GM21360 (cell line): ENCODE results near the gene SULT1A2.
A peak's percentile ranks its signal among the peaks of the same experiment; 100 is the strongest.
"Not testable (repeated sequence)": the region's sequence is repeated elsewhere in the genome, so short reads cannot be mapped to it uniquely, and the experiment has no call there.

Experiments used
- ATAC-seq: cut with Tn5 transposase; IDR thresholded peaks from one replicate; pipeline ENCODE4 v1.9.1; 2021; ENCODE audit warnings: mild to moderate bottlenecking, moderate library complexity; ENCODE audit not compliant: unreplicated experiment

The SULT1A2 gene

DNA sequence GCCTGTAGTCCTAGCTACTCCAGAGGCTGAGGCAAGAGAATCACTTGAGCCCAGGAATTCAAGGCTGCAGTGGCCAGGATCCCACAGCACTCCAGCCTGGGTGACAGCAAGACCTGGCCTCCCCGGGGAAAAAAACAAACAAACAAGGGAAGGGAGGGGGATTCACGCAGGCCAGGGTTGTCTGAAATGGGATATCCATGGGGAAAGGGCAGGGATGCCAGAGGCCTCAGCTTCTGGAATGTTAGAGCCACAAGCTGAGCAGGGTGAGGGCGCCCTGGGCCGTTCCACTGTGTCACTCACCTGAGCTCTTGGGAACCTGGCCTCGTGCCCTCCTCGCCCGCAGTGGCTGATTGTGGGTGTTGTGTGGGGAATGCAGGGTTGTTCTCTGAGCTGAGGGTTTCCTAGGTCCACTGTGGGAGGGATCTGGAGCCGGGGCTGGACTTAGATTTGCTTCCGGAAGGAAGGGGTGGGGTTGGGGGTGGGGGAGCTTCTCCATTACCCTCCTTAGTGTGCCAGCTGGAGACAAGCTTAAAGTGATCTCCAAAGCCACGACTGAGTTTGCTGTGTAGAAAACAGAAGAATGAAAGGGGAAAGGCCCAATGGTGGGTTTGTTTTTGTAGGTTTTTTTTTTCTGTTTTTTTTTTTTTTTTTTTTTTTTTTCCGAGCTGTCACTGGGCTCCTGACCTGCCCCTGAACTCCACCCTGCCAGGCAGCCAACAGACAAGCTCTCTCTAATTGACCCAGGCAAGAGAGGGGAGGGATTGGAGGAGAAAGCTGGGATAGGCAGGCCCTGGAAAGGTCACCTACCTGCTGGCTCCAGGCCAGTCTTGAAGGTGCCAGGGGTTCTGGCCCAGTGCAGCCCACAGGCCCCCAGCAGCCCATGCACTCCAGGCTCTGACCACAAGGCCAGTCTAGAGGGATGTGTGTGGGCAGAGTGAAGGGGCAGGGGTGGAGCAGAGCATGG, 13.1 kb upstream of the SULT1A2 start, which contains the start of gene SULT1A1:
SULT1A1 (minus strand) TSS at position 414 of the 964 bp plus-strand sequence. CDS start 1,189 bp downstream, outside the sequence.
- ATAC-seq, result no peak

DNA sequence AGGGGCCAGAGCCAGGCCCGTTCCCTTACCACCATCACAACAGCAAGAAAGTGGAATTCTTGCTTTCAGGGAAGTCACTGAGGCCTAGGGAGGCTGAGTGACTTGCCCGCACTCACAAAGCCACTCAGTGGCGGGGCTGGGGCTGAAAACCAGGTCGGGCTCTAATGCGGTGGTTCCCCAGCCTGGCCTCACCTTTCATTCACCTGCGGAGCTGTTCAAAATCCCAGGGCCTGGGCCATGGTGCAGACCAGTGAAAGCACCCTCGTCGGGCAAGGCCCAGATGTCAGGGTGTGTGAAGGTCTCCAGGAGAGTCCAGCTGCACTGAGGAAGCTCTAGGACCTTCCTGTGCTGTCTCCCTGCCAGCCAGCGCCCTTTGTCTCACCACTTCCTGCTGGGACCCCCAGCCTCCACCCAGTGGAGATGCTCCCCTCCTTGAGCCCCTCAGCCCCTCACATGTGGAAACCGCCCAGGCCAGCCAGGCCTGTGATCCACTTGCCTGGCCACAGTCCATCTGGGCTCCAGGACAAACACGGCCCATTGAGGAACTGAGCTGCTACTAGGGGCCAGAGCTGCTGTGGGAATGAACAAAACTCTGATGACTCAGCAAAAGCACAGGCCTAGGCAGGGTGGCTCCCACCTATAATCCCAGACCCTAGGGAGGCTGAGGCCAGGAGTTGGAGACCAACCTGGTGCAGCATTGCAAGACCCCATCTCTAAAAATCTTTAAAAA, 12.2 kb upstream of the SULT1A2 start:
- ATAC-seq, result not testable (repeated sequence)

DNA sequence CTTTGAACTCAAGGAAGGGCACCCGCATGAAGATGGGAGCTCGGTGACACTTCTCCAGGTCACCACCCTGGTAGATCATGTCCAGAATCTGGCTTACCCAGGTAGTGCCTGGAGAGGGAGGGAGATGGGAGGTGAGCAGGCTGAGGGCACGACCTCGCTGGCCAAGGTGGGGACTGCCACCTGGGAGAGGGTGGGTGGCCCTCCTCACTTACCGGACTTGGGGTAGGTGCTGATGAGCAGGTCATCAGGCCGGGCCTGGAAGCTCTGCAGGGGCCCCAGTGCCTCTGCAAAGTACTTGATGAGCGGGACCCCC, 11.6 kb upstream of the SULT1A2 start:
- ATAC-seq, result not testable (repeated sequence)

DNA sequence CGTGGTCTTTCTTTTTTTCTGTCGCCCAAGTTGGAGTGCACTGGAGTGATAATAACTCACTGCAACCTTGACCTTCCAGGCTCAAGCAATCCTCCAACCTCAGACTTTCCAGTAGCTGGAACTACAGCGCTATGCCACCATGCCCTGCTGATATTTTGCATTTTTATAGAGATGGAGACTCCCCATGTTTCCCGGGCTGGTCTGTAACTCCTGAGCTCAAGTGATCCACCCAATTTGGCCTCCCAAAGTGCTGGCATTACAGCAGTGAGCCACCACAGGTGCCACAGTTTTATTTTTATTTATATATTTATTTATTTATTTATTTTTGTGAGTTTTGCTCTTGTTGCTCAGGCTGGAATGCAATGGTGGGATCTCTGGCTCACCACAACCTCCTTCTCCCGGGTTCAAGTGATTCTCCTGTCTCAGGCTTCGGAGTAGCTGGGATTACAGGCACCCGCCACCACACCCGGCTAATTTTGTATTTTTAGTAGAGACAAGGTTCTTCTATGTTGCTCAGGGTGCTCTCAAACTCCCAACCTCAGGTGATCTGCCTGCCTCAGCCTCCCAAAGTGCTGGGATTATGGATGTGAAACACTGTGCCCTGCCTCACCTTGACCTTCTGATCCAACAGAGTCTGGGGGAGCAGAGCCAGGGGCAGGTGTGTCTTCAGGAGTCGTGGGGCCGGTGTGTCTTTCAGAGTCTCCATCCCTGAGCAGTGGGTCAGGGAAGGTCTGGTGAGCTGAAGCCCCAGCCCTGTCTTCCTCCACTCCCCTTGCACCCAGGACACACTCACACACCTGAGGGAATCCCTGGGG, 11.0 kb upstream of the SULT1A2 start:
- not testable (repeated sequence) for ATAC-seq

DNA sequence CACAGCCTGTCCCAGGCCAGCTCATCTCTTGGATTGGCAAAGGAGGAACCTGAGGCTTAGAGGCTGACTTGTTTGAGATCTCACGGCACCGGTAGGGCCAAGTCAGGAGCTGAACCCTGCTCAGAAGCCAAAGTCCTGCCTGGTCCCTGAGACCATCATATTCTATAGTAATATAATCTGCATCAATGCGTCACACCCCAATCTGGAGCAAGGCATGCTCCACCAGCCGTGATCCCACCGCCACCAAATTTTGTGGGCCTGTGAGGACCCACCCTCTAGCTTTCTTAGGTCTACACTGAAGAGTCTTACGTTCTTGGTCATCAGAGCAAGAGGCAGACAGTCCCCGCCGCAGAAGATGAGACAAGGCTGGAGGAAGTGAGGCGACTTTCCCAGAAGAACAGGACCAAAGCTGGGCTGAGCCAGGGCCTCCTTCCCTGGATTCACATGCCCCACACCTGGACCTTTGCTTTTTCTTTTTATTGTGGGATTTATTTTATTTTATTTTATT, 10.3 kb upstream of the SULT1A2 start:
- ATAC-seq, result no peak

DNA sequence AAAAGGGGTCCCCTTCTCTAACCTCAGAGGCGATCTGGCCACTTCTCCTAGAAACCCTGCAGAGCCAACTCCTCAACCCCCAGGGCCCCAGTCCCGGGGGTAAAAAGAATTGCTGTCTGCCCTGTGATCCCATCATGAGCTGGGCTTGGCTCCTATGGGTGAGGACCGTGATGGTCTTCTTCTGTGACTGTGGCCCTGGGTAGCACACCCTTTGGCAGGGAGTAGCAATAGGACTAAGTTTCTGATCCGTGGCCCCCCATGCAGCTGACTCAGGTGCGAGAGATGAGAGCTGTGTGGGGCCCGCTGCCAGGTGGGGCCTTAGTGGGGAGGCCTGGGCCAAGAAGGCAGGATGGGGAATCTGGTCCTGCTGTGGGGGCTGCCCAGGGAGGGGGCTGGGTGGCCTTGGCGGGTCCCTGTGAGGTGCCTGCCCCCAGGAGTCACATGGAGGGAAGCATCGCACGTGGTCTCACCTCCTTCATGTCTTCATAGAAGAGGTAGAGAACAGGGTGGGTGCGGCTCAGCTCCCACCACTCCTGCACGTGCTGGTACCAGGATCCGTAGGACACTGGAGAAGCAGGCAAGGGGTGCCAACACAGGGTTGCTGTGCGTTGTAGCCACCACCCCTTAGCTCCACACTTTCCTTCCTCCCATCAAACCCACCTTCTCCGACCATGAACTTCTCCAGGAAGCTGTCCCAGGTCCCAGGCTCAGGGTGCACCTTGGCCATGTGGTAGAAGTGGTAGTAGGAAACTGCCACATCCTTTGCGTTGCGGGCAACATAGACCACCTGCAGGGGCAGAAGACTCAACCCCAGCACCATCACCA, 9.7 kb upstream of the SULT1A2 start:
- no peak for ATAC-seq

DNA sequence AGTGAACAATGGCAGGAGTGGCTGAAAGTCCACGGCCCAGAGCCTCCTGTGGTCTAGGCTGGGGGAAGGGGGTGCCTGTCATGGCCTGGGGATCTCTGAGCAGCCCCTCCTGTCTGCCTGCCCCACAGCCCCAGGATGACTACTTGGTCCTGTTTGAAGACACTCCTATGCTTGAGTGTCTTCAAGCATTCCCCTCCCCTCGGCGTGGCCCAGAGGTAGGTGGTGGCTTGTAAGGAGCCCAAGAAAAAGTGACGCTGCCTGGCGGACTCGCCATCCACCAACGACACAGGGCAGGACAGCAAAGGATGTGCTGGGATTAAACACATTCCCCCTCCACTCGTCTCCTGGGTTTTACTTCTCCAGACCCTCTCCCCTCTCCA, 7.3 kb upstream of the SULT1A2 start:
- ATAC-seq, result no peak

DNA sequence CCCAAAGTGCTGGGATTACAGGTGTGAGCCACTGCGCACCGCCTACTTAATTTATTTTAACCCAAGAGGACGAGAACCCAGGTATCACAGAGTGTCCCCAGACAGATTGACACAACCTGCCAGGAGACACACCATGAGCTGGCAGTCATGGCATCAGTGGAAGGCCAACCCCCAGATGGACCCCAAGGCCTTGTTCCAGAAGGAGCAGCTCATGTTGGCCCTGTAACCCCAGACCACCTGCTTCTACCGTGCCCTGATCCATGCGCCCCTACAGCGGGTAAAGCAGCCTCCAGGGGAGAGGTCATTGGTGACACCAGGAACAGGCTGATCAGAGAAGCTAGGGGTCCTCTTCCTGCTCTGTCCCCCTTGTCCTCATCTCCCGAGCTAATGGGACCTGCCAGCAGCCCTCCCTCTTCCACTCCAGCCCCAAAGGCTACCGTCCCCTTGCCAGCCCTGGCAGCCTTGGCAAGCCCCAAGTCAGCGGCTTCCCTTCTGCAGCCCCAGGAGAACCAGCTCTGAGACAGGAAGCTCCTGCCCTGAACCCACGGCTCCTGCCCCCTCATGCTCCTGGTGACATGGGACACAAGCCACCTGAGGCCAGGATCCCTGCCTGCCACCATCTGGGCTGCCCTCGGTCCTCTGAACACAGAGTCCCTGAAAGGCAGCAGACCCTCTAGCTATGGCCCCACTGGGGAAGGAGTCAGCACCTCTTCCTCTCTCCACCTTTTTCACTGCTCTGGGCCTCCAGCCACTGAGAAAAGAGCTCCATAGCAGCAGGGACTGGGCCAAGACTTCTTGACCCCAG, 6.7 kb upstream of the SULT1A2 start:
- no peak for ATAC-seq

DNA sequence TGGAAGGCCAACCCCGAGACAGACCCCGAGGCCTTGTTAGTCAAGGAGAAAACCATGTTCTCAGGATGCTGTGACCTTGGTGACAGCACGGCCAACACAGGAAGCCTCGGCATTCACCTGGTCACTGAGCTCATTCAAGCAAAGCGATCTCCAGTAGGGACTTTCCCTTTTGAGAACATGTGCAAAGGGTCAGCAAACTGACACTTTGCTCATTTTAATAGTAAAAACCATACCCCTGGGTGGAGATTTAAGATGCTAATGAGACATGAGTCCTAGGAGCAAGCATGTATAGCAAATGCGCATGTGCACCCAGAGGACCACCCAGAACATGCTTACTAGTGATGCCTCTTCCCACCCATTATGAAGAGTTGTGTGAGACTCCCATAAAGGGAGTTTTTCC, 5.7 kb upstream of the SULT1A2 start:
- no peak for ATAC-seq

DNA sequence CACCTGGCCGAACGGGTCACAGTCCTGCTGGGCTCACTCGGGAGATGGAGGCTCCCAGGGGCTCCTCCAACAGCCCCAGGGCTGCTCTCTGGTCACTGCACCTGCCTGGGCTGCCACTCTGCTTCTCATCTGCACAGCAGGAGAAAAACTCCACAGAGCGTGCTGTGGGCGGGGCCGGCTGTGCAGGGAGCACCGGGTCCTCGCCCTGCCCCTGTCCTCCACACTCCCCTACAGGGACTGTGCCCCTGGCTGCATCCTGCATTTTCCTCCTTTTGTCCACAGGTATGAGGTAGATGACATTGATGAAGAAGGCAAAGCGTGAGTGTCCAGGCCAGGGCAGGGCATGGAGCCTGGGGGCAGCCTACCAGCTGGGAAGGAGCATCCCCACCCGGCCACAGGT, 5.2 kb upstream of the SULT1A2 start:
- ATAC-seq, result not testable (repeated sequence)

DNA sequence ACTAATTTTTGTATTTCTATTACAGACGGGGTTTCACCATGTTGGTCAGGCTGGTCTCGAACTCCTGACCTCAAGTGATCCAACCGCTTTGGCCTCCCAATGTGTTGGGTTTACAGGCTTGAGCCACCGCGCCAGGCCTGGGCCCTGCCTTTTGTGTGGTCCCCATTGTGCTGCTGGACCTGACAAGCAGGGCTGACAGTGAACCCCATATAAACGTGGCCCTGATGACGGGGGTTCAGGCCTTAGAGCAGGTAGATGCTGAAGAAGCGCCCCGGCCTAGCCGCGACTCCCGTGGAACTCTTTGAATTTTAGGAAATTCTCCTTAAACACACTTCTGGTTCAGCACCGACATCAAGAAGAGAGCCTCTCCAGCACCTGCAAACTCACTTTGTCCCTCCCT, 4.7 kb upstream of the SULT1A2 start:
- not testable (repeated sequence) for ATAC-seq

DNA sequence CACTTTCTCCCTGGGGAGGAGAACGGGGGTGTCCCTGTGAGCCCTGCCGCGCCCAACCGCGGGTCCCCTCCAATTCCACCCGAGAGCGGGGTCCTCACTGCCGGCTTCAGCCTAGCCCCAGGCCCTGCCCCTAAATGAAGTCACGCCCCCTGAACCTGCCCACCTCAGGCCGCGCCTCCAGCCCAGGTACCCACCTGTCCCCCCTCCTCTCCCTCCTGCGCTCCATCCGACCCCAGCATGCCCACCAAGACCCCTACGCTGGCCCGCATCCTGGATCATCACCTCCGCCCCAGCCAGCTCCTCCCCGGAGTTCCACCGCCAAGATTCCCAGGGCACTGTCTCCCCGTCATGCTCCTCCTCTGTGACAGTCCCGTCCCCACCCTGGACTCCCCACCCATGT, 4.1 kb upstream of the SULT1A2 start:
- ATAC-seq, result not testable (repeated sequence)

DNA sequence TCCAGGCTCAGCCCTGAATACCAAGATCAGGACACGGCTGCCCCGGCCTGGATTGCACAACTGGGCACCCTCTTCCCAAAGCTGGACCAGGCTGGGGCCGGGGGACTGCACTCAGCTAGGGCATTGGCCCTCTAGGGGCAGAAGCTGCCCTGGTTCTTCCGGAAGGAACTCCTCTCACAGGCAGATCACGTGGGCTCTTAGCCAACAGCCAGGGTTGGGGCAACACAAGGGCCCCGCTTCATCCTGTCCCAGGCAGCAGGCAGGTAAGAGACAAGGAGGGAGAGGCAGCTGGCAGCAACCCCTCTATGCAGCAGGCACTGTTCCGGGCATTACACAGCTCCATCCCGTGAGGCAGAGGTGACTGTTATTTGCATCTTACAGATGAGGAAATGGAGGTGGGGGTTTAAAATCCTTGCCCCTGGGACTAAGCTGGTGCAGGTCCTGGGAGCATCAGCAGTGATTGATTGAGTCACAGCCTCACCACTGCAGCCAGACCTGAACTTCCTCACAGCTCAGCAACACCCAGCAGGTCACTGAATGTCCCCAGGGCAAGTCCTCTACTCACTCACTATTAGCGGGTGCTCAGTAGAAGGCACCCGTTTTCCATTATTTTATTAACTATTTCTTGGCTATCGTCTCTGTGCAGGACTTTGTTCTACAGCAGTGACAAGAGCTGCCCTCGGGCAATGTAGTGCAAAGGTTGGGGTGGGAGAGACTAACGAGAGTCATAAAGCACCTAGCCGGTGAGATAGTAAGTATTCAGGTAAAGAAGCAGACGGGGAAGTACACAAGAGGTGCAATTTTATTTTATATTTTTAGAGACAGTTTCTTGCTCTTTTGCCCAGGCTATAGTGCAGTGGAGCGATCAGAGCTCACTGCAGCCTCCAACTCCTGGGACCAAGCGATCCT, 2.8 kb upstream of the SULT1A2 start:
- peak; percentile 47 for ATAC-seq

DNA sequence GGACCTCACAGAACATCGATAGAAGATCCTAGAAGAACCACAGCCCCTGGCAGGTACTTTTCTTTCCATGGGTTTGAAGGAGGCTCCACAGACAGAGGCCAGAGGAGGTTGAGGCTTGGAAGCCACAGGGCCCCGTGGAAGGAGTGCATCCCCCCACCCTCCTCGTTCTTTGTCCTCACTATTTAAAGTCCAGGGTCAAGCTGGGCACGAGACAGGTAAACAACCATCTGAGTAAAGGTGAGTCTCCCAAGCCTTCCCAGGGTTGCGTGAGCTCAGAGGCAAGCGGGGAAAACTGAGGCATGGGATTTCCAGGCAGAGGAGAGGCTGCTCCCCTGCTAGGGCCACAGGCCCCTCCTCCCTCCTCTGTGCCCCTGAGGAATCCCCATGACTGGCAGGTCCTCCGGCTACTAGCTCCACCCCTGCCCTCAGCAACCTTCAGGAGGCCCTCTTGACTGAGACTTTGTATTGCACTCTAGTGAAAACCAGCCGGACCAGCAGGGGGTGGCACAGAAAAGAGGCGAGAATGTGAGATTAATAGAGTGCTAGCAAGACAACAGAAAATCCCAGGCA, 927 bp upstream of the SULT1A2 start:
- ATAC-seq, result no peak

DNA sequence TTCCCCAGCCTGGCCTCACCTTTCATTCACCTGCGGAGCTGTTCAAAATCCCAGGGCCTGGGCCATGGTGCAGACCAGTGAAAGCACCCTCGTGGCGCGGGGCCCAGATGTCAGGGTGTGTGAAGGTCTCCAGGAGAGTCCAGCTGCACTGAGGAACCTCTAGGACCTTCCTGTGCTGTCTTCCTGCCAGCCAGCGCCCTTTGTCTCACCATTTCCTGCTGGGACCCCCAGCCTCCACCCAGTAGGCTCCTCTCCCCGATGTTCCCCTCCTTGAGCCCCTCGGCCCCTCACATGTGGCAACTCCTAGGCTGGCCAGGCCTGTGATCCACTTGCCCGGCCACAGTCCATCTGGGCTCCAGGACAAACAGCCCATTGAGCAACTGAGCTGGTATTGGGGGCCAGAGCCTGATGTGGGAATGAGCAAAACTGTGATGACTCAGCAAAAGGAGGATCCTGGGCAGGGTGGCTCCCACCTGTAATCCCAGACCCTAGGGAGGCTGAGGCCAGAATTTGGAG, 677 bp downstream of the SULT1A2 start:
- no peak for ATAC-seq

DNA sequence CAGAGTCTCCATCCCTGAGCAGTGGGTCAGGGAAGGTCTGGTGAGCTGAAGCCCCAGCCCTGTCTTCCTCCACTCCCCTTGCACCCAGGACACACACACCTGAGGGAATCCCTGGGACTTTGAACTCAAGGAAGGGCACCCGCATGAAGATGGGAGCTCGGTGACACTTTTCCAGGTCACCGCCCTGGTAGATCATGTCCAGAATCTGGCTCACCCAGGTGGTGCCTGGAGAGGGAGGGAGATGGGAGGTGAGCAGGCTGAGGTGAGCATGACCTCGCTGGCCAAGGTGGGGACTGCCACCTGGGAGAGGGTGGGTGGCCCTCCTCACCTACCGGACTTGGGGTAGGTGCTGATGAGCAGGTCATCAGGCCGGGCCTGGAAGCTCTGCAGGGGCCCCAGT, 1.4 kb downstream of the SULT1A2 start:
- ATAC-seq, result not testable (repeated sequence)

DNA sequence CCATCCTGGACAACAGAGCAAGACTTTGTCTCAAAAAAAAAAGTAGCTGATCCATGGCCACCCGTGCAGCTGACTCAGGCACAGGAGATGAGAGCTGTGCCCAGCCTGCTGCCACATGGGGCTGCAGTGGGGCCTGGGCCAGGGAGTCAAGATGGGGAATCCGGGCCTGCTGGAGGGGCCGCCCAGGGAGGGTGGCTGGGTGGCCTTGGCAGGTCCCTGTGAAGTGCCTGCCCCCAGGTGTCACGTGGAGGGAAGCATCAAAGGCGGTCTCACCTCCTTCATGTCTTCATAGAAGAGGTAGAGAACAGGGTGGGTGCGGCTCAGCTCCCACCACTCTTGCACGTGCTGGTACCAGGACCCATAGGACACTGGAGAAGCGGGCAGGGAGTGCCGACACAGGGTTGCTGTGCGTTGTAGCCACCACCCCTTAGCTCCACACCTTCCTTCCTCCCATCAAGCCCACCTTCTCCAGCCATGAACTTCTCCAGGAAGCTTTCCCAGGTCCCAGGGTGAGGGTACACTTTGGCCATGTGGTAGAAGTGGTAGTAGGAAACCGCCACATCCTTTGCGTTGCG, 3.8 kb downstream of the SULT1A2 start:
- ATAC-seq, result no peak
